Activated CD8-positive, alpha-beta memory T cell treated with anti-CD3 and anti-CD28 coated beads, Interleukin-2, amount 50 U/mL, for 4 hours (primary cell): ENCODE results near the gene DOCK10.

ENCODE experiments used
- DNase-seq: peaks from one replicate; pipeline ENCODE4 v3.0.0-alpha.2; 2020

Gene DOCK10

DNA sequence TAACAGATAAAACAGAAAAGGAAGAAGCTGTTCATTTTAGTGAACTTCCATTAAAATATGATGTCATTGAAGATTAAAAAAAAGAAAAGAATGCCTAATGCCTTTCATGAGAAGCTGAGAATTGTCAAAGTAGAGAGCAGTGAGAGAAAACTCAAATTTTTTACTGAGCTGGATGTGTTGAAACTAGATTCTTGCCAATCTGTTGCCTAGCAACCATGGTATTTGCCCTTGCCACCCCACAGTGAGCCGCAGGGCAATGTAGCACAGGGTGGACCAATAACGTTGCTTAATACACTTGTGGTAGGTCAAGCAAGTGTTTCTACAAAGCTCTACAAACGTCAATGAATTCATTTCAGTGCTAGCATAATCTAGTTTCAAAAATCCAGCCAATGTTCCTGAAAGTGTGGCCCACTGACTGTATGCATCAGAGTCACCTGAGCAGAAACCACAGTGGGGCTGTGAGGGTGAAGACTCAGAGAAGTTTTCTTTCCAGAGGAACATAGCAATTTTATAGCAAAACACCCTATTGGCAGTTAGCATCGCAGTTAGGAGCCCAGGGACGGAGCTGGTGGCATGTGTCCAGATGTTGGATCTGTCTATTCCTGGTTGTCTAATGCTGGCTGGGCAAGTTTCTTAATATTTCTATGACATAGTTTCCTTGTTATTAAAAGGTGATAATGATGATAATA lies 132.2 kb downstream of the DOCK10 start:
- DNase-seq, result no peak

DNA sequence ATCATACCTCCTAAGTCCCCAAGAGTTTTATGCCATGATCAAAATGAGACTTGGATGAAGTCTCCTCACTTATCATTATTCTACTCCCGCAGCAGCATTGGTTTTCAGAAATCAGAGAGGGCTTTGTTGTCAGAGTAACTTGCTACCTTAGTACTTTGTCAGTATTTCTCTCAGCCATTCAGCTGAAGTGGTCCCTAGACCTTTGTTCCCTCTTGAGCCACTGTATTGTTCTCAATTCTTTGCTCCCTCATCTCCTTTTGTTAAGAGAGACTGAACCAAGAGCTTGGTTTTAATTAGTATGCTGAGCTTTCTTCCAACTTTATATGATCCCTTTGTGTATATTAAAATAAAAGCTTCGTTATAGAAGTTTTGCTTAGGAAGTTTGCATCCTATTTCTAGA lies 133.4 kb downstream of the DOCK10 start:
- DNase-seq, result no peak

DNA sequence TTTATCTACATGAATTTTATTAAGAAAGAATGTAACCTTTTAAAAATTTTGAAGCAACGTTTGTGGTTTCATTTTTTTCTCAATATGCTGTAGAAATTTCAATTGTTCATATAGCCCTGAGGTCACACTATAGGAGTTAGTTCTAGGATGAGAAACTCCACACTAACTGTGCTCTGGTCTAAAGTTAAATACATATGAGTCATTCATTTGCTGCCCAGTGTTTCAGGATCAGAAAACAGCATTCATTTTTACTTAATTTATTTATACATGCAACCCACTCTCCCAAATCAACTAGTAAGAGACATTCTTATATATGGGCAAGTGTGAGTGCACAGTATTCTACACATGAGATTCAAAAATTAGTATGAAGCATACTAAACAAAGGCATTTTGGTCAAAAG lies 137.9 kb downstream of the DOCK10 start:
- DNase-seq, result no peak

DNA sequence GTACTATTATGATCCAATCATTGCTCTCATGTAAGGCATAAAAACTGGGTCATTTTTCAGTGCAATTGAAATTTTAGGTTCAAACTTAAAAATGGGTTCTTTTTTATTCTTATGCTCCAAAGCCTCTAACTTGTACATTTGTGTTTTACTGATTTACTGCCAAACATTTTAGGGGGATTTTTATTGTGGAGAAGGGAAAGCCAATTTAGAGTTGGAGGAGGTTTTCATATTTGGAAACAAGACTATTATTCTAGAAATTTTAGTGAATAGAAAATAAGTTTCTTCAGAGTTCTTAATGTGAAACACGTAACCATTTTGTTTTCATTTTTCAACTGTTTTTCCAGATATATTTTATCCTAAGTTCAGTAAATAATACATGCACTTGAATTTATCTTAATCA lies 138.6 kb downstream of the DOCK10 start:
- no peak for DNase-seq

DNA sequence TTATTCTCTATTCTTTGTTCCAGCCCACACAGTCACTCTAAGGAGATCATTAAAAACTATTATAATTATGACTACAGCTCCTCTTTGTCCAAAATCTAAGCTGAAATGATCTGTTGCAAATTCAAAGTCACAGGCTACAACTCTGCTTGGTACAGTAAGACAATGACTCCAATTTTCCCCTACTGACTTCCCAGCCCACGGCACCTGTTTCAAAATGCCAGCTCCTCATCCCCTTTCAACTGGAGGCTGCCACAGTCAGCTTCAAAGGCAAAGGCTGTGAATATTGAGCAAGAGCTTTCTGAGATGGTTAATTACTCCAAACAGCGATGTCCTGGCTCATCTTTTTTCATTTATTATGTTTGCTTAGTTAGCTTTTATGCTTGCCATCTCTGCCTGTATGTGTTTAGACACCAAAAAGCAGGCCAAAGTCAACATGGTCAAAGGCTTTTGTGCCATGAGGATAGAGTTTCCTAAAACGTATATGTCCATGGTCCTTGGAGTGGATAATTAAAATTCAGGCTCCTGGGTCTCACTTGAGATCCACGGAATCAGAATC lies 141.1 kb downstream of the DOCK10 start:
- DNase-seq, result no peak

DNA sequence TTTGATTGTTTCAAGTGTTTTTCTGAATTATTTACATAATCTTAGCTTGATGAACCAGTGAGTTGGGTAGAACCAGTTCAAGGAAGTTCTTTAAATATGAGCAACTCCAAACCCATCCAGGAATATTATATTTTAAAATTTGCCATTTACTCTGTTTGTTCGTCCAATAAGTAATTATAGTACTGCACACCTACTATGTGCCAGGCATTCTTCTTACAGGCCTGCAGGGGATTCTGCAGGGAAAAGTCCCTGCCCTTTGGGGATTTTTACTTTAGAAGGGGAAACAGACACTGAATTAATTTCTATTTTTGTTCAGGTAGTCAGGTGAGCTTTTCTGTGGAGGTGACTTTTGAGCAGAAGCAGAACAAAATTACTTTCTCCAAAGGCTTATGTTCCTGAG lies 146.9 kb downstream of the DOCK10 start:
- DNase-seq, result no peak

DNA sequence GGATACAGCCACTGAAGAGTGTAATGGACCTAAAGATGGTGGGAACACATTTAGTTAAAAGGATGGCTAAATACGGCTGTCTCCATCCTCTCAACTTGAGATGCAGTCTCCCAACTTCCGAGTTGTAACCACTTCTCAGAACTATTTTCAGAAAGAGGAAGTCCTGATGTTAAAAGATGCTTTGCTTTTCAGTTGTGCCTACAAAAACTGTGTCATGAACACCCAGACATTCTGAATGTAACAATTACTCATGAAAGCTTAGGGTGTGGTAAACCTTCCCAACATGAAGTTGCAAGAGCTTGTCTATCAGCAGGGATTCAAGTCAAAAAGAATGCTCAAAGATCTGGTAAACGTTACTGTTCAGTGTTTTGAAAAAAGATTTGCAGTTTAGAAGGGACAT lies 147.9 kb downstream of the DOCK10 start:
- DNase-seq, result no peak

DNA sequence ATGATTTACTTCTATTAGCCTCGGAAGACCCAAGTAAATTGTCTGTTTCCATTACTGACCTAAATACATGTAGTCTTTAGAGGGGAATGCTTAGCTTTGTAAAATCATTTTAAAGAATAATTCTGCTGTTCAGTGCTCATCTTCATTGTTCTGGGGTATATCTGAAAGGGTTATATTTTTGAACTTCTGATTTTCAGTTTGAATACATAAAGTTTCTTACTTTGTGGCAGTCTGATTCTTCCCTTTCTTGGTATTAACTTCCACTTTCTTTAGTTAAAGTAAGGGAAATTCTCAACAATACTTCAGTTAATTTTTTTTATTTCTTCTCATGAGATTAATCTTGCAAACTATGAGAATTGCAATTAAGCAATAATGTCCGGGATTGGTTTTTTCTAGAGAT lies 148.4 kb downstream of the DOCK10 start:
- DNase-seq, result no peak

DNA sequence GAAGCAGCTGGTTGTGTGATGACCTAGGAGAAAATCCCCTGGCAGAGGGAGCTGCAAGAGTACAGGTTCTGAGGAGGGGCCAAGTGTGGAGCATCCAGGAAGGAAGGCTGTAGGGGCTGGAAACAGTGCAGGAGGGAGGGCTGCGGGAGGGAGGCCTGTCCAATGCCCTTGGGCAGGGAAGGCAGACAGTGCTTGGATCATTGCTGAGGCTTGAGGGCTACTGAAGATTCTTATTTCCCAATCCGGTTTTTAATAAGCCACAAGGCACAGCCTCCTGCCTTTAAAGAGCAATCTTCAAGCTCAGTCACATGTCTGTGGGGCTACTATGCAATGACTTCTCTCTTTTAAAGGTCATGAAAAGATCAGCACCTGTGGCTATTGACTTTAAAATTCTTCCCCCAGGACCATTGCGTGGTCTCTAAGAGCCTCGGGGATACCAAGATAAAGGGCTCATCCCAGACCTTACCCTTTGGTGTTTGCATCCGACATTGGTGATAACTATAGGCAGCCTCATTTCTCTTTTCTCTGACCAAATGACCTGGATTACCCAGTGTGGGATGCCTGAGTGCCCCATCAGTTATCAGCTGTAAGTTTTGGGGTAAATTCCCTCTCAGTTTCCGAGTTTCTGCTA lies 149.6 kb downstream of the DOCK10 start:
- DNase-seq, result no peak

DNA sequence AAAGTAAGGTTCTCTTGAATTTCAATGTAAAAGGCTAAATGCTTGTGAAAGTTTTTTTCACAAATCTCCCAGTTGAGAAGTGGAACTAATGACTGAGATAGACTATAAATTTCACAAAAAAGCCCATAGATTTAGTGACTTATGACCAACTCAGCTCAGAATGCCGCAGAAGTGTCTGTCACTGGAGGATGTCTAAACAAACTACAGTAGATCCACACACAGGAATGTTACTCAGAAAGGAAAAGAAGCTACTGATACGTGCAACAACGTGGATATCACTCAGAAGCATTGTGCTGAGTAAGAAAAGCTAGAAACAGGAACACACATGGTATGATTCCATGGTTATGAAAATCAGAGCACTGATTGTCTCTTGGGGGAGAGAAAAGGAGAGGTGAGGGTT lies 151.9 kb downstream of the DOCK10 start:
- no peak for DNase-seq

DNA sequence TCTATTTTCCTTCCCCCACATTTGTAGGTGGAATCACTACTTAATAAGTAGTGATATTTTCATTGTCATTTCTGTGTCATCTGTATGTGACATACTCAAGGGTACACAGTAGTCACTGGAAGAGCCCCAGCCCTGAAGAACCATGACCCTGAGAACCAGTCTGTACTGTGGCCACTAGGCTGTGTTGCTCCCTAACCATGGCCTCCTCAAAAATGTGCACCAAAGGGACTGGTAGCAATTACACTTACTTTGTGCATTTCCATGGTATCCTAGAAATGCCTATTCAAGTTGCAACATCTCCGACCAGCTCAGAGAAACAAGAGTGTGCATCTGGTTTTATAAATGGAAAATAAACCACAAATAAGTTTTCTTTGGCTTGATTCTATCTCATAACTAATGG lies 155.1 kb downstream of the DOCK10 start:
- no peak for DNase-seq

DNA sequence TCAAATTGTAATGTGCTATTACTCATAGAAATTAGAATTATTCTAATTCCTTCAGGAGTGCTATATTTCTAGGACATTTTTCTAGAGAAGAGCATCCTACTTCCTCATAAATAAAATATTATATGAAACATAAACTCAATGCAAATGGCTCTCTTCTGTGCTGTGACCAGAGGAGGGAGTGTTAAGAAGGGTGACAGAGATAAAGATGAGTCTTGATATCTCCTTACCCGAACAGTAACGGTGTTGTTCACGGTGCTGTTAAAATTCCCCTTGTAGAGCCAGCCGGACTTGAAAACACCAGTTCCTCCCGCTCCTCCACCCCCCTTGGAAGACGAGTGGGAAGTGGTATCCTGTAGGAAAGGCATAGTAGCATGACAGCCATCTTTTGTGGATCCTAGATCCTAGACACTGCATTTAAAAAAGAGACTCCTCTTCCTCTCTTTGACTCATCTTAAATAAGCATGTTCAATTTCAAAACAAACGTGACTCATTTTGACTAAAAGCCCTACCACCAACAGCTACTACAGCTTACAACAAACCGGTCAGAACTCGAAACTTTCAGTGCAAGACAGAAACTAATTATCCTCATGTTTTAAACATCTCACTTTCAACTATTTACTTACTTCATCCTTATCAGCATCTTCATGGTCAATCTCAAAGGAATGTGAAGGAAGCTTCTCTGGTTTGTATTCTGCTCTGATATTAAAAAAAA lies 156.3 kb downstream of the DOCK10 start:
- no peak for DNase-seq

DNA sequence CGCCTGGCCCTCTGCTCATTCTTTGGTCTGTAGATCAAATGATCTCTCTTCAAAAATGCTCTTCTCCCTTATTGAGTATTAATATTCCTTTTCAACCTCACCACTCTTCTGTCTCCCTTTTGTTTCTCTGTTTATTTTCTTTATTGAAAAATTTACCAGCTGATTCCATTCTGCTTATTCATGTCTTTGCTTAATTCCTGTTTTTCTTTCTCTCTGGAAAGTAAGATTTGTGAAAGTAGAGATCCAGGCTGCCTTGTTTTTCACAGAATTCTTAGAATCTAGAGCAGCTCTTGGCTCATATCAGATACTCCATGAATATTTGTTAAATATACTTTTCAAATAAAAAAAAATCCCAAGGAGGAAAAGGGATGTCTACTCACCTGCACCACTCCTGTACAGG lies 157.0 kb downstream of the DOCK10 start:
- no peak for DNase-seq

DNA sequence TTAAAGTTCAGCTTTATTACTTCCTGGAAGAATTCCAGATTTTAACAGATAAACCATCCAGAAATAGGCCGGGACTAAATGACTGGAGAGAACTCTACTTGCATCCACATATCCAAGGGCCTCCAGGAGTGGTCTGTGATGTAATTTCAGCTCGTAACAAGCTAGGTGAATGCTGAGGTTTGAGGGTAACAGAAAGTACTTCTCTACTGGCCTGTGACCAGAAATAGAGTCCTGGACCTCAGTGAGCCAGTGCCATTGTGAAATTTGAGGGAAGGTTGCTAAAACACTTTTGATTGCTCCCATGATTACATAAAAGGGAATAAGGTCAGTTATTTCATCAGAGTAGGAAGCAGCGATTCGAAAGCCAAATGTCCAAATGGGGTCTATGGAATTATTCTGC lies 158.1 kb downstream of the DOCK10 start:
- no peak for DNase-seq

DNA sequence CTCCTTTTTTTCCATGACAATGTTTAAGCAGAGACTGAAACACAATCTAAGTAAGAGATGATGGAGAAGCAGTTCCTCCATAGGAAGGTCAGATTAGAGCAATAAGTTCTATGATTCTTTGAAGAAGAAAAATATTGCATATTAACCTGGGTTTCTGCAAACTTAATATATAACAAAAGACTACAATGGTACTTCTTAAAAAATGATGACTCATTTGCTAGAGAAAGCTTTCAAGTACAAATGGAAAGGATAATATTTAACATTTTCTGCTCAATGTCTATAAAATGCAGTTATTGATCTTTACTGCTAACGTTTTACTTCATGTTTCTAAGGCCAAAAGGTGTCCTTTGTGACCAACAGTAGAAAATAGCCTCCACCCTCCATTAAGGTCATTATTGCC lies 158.6 kb downstream of the DOCK10 start:
- no peak for DNase-seq

DNA sequence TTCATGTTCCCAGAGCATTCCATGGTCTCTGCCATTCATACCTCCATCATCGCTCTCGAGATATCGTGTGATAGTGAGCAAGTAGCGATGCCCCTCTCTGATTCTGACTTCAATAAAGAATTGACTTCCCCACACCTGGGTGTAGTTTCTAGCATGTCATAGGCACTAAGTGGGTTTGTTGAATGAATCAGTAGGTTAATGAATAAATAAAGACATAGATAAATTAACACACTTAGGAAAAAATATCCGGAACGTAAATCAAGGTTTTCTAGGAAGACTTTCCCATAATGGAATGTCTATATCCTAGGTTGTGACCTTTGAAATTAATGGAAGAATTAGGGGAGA lies 159.1 kb downstream of the DOCK10 start:
- DNase-seq, result no peak

DNA sequence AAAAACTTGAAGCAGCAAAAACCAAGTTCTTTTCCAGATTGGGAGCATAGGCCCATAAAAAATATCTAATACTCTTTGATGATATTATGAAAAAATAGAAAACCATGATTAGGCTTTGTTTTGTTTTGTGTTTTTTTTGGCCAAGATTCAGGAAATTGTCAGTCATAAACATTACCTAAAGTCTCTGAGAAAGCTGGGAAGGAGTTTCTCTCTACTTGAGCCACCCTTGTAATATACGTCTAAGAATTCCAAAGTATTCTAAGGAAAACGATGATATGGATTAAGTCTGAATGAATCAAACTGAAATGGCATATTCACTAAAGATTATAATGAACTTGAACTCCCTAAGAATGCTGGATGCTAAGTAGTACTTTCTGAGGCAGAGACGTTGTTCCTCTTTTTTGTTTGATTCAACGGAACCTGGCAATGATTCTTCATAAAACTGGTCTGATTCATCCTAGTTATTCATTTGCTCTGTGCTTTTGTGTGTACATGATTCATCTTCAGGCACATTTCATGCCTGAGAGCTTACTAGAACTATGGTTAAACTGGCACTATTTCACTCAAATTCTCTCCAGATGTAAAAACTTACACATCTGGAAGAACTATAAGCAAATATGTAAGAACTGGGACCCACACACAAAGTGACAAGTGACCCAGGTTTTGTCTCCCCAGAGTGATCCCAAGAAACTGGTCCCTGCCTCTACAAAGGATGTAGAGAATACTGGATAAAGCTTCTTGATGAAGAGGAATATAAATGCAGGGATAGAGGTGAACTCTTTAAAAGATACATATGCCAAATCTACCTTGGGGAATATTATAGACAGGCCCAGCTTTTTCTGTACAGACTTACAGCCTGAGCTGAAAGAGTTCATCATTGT lies 159.7 kb downstream of the DOCK10 start:
- no peak for DNase-seq

DNA sequence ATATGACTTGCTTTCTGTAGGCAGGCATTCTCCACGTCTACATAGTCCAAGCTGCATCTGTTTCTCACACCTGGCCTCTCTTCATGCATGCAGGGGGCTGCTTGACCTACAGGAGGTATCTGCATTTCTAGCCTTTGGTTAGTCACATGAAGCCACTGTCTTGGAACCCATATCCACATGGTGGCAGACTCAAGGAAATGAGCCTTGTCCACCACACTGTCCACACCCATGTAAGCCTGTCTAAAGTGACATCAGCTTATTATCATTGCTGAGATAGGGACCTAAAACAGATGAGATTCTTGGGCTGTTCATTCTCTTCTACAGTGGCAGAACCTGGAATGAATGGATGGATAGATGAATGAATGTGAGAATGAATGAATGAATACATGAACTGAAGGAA lies 160.4 kb downstream of the DOCK10 start:
- DNase-seq, result no peak

DNA sequence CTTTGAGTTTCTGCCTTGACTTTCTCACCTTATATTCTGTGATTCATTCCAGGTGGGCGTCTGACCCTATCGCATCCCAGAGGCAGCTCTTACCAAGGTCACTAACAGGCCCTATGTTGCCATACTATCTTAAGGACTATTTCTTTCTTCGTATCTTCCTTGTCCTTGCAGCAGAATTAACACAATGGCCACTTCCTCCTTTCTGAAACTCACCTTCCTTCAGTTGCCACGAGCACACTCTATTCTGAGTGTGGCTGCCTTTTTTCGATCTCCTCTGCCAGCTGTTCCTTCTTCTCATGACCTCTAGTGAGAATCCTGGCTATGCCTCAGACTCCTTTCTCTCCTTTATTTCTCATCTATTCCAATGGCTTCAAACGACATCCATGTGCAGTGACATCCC lies 165.7 kb downstream of the DOCK10 start:
- no peak for DNase-seq

DNA sequence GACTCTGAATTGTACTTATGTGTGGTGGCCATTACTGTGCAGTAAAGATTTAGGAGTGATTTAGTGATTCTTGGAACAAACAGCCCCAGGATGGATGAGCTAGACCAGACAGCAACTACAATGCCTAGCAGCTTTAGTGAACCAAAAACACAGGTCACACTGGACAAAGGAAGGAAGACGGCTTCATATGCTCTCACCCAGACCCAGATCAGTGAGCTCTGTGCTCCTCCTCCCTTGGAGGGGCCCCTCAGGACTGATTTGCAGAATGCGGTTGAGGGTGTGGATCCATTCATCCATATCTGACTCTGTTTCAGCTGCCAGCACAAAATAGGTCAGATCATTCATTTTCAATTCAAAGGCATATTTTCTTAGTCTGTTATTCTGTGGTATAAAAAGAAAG lies 166.4 kb downstream of the DOCK10 start:
- no peak for DNase-seq

DNA sequence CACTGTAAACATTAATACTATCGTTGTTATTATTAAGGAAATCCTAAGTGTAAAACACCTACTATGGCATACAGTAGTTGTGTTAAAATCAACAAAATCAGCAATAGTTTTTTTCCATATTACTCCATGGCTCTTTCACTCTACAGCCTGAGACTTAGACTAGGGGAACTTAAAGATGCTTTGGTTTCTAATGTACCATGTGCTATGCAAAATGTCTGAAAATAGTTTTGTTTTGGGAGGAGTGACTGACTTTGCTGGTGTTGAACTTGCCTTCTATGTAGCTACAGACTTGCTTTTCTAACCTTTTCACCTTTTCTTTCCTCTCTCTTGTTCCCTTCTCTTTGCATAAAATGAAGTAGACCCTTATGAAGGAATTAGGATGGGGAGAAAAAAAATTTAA lies 167.1 kb downstream of the DOCK10 start:
- no peak for DNase-seq

DNA sequence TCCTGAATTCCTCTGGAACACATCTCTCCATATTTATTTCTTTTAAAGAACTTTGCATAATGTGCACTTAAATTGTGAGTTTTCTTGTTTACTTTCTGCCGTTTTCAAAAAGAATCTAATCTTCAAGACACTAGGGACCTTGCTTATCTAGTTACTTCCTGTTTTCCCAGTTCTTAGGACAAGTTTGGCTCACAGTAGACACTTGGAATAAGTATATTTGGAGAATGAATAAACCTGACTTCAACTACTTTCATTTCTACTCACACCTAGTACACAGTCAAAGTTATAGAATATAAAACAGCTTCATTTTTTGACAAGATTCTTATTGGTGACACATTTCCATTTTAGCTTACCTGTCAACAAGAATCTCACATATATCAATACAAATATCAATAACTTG lies 170.5 kb downstream of the DOCK10 start:
- DNase-seq, result no peak

DNA sequence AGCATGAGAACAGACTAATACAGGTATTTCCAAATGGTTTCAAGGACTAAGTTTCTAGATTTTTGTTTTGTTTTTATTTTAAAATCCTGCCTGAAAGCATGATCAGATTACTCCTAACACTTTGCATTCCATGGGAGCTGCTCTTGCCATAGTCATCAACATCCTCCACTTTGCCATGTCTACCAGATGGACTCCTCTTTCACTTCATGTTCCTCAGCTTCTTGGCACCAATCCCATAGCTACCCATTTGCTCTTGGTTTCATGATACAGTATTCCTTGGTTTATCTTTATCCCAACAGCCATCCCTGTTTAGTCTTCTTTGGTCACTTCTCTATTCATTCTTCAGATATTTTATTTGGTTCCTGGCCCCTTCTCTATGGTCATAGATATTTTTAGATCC lies 171.9 kb downstream of the DOCK10 start:
- DNase-seq, result no peak
